Endothelial cell of umbilical vein (primary cell): ENCODE data around the gene VEGFC. TPM values are rescaled to one million over a fixed set of nuclear protein-coding genes. Genes with fewer than 3 reads are reported as not detected.

Experiments used
- BruUV-seq: library from RNA; stranded (reverse); fragments of 400-500 nt; replicated peaks from 2 replicates; lab custom pipeline; 2021; lab: Mats Ljungman, UMichigan
- CTCF ChIA-PET: fragments of 300-600, 350-600 bp; sonication (Branson Sonifier 250); formaldehyde crosslinking; loops from one replicate; lab custom pipeline; 2021; ENCODE audit warnings: antibody characterized with exemption, inconsistent platforms; lab: Charles Lee
- POLR2A ChIA-PET: fragments of 300-600, 350-600 bp; sonication (Branson Sonifier 250); formaldehyde crosslinking; loops from one replicate; lab custom pipeline; 2021; ENCODE audit warnings: antibody characterized with exemption, inconsistent platforms; lab: Charles Lee
- DNase-seq: peaks from one replicate; pipeline ENCODE4 v3.0.0-alpha.2; 2011; ENCODE audit warnings: low read depth, low spot score
- FAIRE-seq: peaks from 2 replicates; lab custom pipeline; 2011; peaks lifted over from hg19 to GRCh38; lab: Jason Lieb, UNC
- H2AFZ ChIP-seq: 2 replicates; pipeline ENCODE4 v1.6.0; 2012; ENCODE audit warnings: low read depth, low read length, control low read depth, inconsistent platforms
- H3K27ac ChIP-seq: 2 replicates; pipeline ENCODE4 v1.5.1; 2011; ENCODE audit warnings: low read depth, mild to moderate bottlenecking, control low read depth, low read length, moderate library complexity; ENCODE audit not compliant: insufficient read depth
- H3K27me3 ChIP-seq, 2 experiments: 2 replicates each; pipeline versions ENCODE4 v1.6.0 to v1.6.1; 2011; ENCODE audit warnings: low read length in 2 of 2, mixed read lengths in 1 of 2; ENCODE audit not compliant: control insufficient read depth in 2 of 2, insufficient read depth in 2 of 2
- H3K36me3 ChIP-seq, 2 experiments: 2 replicates in 1 of 2; 3 replicates in 1 of 2; pipeline ENCODE4 v1.5.1; 2011; ENCODE audit warnings: low read length in 2 of 2, mild to moderate bottlenecking in 1 of 2, moderate library complexity in 1 of 2; ENCODE audit not compliant: control insufficient read depth in 2 of 2, insufficient read depth in 2 of 2; ENCODE audit errors: extremely low read depth in 1 of 2
- H3K4me1 ChIP-seq: 3 replicates; pipeline ENCODE4 v1.5.1; 2011; ENCODE audit warnings: mild to moderate bottlenecking, low read length; ENCODE audit not compliant: control insufficient read depth, insufficient read depth; ENCODE audit errors: extremely low read depth
- H3K4me2 ChIP-seq: 2 replicates; pipeline ENCODE4 v1.6.1; 2011; ENCODE audit warnings: low read length, control low read depth, mixed read lengths; ENCODE audit not compliant: insufficient read depth
- H3K4me3 ChIP-seq, 3 experiments: fragments of 200-600 bp in 1 of 3; sonication (generic), shearing (Covaris generic) in 1 of 3; replicated peaks in 1 of 3; 2 replicates each; pipeline ENCODE4 v1.5.1; 2011 to 2016; ENCODE audit warnings: control low read depth in 3 of 3, low read length in 3 of 3, mild to moderate bottlenecking in 2 of 3, inconsistent platforms in 1 of 3, low read depth in 1 of 3, moderate library complexity in 1 of 3; ENCODE audit not compliant: insufficient read depth in 1 of 3
- H3K79me2 ChIP-seq: 2 replicates; pipeline ENCODE4 v1.6.0; 2012; ENCODE audit warnings: low read length, inconsistent platforms; ENCODE audit not compliant: control insufficient read depth, insufficient read depth
- H3K9ac ChIP-seq: replicated peaks from 2 replicates; pipeline ENCODE3; 2011; ENCODE audit warnings: low read length, control low read depth; ENCODE audit not compliant: insufficient read depth; ENCODE audit errors: extremely low read depth
- H3K9me1 ChIP-seq: replicated peaks from 3 replicates; pipeline ENCODE4 v1.6.0; 2011; ENCODE audit warnings: mild to moderate bottlenecking, low read length; ENCODE audit not compliant: control insufficient read depth, insufficient read depth; ENCODE audit errors: extremely low read depth
- H3K9me3 ChIP-seq: replicated peaks from 2 replicates; pipeline ENCODE4 v1.5.1; 2012; ENCODE audit warnings: low read length, inconsistent platforms; ENCODE audit not compliant: control insufficient read depth, insufficient read depth
- H4K20me1 ChIP-seq: replicated peaks from 2 replicates; pipeline ENCODE3; 2011; ENCODE audit warnings: mild to moderate bottlenecking, low read length; ENCODE audit not compliant: control insufficient read depth, insufficient read depth; ENCODE audit errors: extremely low read depth
- CTCF ChIP-seq, 2 donors: IDR thresholded peaks; 1 replicate in 1 of 2; 2 replicates in 1 of 2; pipeline ENCODE4 v1.5.1; 2011; ENCODE audit warnings: low read length in 2 of 2, mild to moderate bottlenecking in 2 of 2, moderate library complexity in 2 of 2, control low read depth in 1 of 2, inconsistent platforms in 1 of 2, low read depth in 1 of 2; ENCODE audit not compliant: insufficient read depth in 1 of 2; ENCODE audit errors: extremely low read depth in 1 of 2
- FOS ChIP-seq: IDR thresholded peaks from 2 replicates; pipeline ENCODE4 v1.6.1; 2011; ENCODE audit warnings: mild to moderate bottlenecking, low read length, moderate library complexity, borderline replicate concordance; ENCODE audit not compliant: insufficient read depth
- JUN ChIP-seq: IDR thresholded peaks from 2 replicates; pipeline ENCODE4 v1.6.1; 2011; ENCODE audit warnings: borderline replicate concordance, low read depth; ENCODE audit not compliant: insufficient read length, insufficient read depth
- MAX ChIP-seq: IDR thresholded peaks from 2 replicates; pipeline ENCODE4 v1.6.1; 2011; ENCODE audit not compliant: insufficient read depth, insufficient read length
- POLR2A ChIP-seq: IDR thresholded peaks from 2 replicates; pipeline ENCODE4 v1.6.1; 2012; ENCODE audit warnings: low read depth, mild to moderate bottlenecking, control low read depth, low read length
- POLR2AphosphoS5 ChIP-seq: IDR thresholded peaks from 2 replicates; pipeline ENCODE4 v1.6.1; 2012; ENCODE audit warnings: low read depth, mild to moderate bottlenecking, control low read depth, low read length, moderate library complexity; ENCODE audit not compliant: insufficient read depth
- dilution Hi-C: fragments of 300-500 bp; cut with MboI; formaldehyde crosslinking; loops from one replicate; pipeline ENCODE4 v1.15.0; 2019; ENCODE audit warnings: low sequenced_read_pairs; ENCODE audit not compliant: extremely low pct_ligation_motif_present
- intact Hi-C: fragments of 100-400 bp; cut with micrococcal nuclease; formaldehyde crosslinking; loops from one replicate; pipeline ENCODE4 v1.10.0; 2022
- polyA plus RNA-seq, 4 experiments: library from polyadenylated mRNA; depleted of rRNA in 3 of 4; stranded (reverse) in 3 of 4; unstranded in 1 of 4; fragments of >200 nt; gene quantifications; 2 replicates each; pipeline versions ENCODE4 v1.2.1 to v1.2.3, GENCODE V29; 2011 to 2012; ENCODE audit warnings: missing spikeins in 1 of 4
- total RNA-seq: library from RNA; stranded (reverse); gene quantifications from 2 replicates; pipeline ENCODE4 v1.2.3, GENCODE V29; 2021

The VEGFC gene
- total and polyA plus RNA-seq, 2 donors (not counting 3 experiments of a cell fraction or from before 2014, with no cell fraction given): 20.4 to 34.9 TPM

GRCh38 chr4:176758731-176759130 is 34.0 kb downstream of the VEGFC start:
- Histone ChIP-seq H3K9me1 (no peaks in the 10 kb centered on the region), H3K4me2 (no peak overlapping the region), H4K20me1 (peaks cover 14% of the 10 kb centered on the region), H3K36me3 (no peaks in the 10 kb centered on the region), H3K4me1 (peaks cover 2% of the 10 kb centered on the region), H3K27ac (no peak overlapping the region), H3K9ac (no peak overlapping the region), H3K9me3 (no peaks in the 10 kb centered on the region), H3K27me3 (no peaks in the 10 kb centered on the region), H3K79me2 (peaks cover 98% of the 10 kb centered on the region), H2AFZ (no peak overlapping the region), H3K4me3 (no peak overlapping the region)
- FAIRE-seq (no peak), DNase-seq (no peak)
- ChIA-PET CTCF (interaction anchor here (0.8 to 1.3 kb wide), 2 partner anchors 10 to 289 kb away, joined by 3 to 6 read pairs; no protein-coding TSS in a partner anchor), POLR2A (interaction anchor here (1.2 kb wide), 1 partner anchor 11 kb away, joined by 4 read pairs; no protein-coding TSS in a partner anchor)
- TF ChIP-seq CTCF (IDR thresholded peaks at IDR 0.05; ENCODE audit: extremely low read depth in 1 of 2, insufficient read depth in 1 of 2, low read depth in 1 of 2, low read length in 2 of 2) (no peak), POLR2AphosphoS5 (no peak), JUN (no peak), MAX (no peak), POLR2A (no peak), FOS (no peak)
- dilution Hi-C loops: no loop called here
- intact Hi-C loops: no loop called here
- BruUV-seq: no TSS peak
